Retina (tissue), 1 donor: ENCODE measurements around the gene FBN3.

Source experiments
- DNase-seq: peaks from one replicate; pipeline ENCODE4 v3.0.0-alpha.2; 2016

Gene FBN3

DNA sequence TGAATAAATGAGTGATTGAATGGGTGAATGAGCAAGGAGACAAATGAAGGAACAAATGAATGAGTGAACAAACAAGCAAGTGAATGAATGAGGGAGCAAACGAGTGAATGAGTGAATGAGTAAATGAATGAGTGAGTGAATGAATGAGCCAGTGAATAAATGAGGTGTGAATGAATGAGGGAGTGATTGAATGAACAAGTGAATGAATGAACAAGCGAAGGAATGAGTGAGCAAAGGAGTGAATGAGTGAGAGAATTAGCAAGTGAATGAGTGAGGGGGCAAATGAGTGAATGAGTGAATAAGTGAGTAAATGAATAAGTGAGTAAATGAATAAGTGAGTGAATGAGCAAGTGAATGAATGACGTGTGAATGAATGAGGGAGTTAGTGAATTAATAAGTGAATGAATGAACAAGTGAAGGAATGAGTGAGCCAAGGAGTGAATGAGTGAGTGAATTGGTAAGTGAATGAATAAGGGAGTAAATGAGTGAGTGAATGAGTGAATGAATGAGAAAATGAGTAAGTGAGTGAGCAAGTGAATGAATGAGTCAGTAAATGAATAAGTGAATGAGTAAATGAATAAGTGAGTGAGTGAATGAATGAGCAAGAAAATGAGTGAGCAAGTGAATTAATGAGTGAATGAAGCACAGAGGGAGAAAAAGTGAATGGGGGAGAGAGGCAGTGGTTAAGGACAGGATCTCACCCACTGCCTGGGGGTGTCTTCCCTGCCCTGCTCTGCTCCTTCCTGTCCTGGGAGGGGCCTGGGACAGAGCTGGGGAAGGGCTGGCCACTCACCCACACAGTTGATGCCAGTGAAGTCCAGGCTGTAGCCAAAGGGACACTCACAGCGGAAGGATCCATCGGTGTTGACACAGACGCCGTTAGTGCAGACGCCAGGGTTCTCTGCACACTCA is 60.4 kb downstream of the FBN3 start:
- DNase-seq = no peak

DNA sequence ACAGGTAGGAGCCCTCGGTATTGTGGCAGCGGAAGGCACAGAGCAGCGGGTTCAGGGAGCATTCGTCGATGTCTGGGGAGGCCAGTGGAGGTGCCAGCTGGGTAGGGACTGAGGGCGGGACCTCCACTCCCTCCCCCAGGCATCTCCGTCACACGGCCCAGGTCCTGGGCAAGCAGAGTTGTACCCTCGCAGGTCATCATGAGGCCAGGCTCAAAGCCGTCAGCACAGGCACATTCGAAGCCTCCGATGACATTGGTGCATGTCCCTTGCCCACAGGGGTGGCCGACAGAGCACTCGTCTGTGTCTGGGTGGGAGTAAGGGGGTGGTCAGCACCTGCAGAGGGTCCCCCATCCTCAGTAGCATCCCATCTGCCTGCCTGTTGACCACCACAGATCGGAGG is 61.5 kb downstream of the FBN3 start:
- no peak for DNase-seq

DNA sequence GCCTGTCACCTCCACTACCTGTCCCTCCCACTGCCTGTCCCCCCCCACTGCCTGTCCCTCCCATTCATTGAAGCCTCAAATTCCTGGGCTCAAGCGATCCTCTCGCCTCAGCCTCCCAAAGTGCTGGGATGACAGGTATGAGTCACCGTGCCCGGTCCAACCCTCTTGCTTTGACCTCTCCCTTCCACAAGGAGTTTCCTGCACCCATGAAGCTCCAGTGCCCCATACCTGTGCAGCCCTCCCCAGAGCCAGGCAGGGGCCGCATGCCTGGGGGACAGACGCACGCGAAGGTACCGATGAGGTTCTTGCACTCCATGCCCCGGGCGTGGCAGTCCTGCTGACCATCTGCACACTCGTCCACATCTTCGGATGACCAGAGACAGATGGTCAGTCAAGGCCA is 62.5 kb downstream of the FBN3 start:
- no peak for DNase-seq

DNA sequence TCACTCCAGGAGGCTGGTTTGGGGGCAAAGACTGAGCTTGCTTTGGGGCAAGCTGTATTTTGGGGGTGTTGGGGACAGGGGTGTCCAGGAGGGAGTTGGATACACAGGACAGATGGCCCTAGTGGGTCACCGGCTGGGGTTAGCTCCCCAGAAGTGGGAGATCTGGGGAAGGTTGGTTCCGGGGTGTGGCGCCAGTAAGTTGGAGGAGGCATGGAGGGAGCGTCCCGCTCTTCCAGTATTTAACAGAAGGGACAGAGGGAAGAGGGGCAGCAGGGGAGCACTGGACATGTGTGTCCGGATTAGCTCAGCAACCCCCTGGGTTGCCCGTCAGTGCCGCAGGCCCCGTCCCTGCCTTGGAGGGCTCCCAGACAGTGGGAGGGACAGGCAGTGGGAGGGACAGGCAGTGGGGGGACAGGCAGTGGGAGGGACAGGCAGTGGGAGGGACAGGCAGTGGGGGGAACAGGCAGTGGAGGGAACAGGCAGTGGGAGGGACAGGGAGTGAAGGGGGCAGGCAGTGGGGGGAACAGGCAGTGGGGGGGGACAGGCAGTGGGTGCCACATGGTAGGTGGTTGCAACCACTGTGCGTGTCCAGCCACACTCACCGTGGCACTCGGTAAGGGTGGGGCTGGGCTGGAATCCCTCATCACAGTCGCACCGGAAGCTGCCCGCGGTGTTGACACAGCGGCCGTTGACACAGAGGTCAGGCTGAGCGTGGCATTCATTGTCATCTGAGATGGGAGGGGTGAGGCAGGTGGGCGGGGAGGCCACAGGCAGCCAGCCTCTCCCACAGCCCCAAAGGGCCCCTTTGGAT is 63.6 kb downstream of the FBN3 start:
- peak; percentile 67 for DNase-seq

DNA sequence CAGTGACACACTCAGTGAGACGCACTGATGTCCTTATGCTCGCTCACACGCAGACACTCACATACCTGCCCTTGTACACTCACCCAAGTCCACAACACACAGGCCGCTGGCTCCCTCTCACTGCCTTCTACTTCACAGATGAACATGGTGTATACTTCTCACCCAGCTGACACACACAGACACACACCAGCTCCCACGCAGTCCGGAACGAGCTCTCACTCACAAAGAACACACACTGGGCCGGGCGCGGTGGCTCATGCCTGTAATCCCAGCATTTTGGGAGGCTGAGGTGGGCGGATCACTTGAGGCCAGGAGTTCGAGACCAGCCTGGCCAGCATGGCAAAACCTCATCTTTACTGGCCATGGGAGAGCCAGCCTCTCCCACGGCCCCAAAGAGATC is 65.2 kb downstream of the FBN3 start:
- no peak for DNase-seq

DNA sequence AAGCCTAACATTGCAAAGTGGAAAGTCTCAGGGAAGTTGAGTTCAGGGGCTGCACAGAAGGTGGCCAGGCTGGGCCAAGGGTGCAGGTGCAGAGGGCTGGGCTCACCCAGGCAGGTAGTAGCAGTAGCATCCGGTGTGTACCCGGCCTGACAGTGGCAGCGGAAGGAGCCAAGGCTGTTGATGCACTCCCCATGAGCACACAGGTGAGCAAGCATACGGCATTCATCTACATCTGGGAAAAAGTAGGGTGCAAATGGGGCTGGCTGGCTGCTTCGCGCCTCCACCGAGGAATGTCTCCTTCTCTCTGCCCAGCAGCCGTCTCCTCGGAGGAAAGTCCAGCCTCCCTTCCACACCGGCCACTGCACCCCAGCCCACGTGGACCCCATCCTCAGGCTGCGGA is 66.3 kb downstream of the FBN3 start:
- DNase-seq = no peak

DNA sequence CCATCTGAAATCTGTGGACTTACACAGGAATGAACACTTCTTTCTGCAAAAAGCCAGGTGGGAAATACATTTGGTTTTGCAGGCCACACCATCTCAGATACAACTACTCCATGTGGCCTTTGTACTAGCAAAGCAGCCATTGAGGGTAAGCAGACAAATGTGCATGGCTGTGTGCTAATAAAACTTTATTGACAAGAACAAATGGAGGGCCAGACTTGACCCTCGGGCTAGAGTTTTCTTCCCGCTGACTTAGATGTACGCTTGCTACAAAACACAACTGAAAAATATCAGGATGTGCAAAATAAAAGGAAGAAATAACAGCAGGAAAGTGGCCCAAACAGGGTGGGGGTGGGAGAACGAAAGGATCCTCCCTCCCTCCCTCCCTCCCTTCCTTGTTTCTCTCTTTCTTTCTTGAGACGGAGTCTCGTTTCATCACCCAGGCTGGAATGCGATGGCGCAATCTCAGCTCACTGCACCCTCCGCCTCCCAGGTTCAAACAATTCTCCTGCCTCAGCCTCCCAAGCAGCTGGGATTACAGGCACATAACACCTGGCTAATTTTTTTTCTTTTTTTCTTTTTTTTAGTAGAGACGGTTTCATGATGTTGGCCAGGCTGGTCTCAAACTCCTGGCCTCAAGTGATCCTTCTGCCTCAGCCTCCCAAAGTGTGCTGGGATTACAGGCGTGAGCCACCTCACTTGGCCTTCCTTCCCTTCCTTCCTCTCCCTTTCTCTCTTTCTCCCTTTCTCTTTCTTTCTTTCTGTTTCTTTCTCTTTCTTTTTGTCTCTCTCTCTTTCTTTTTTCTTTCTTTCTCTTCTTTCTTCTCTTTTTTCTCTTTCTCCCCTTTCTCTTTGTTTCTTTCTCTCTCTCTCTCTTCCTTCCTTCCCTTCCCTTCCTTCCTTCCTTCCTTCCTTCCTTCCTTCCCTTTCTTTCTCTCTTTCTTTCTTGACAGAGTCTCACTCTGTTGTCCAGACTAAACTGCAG is 67.5 kb downstream of the FBN3 start:
- no peak for DNase-seq

DNA sequence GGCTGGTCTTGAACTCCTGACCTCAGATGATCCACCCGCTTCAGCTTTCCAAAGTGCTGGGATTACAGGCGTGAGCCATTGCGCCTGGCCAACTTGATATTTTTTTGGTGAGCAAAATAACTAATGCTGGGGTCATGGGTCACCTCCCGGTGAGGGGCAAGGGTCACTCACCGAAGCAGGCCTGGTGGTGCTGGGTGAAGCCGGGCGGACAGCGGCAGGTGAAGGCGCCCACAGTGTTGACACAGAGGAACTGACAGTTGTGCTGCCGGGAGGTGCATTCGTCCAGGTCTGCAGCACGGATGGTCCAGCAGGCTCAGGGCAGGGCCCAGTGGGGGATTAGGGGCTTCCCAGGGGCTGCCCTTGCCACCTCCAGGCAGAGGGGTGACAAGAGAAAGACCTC is 68.6 kb downstream of the FBN3 start:
- no peak for DNase-seq

DNA sequence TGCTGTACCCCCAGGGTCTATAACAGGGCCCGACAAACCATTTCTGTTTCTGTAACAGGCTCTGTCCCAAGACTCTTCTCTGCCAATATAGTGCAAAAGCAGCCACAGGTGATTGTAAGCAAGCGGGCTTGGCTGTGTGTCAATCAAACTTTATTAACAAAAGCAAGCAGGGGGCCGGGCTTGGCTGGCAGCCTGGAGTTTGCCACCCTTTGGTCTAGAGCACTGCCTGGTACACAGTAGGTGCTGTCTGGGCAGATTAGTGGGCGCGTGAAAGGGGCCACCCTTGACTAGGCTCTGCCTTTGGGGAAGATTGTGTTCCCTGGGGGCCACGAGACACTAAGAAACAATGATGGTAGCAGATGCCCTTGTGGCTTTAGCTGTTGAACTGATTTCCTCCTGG is 69.4 kb downstream of the FBN3 start:
- no peak for DNase-seq

DNA sequence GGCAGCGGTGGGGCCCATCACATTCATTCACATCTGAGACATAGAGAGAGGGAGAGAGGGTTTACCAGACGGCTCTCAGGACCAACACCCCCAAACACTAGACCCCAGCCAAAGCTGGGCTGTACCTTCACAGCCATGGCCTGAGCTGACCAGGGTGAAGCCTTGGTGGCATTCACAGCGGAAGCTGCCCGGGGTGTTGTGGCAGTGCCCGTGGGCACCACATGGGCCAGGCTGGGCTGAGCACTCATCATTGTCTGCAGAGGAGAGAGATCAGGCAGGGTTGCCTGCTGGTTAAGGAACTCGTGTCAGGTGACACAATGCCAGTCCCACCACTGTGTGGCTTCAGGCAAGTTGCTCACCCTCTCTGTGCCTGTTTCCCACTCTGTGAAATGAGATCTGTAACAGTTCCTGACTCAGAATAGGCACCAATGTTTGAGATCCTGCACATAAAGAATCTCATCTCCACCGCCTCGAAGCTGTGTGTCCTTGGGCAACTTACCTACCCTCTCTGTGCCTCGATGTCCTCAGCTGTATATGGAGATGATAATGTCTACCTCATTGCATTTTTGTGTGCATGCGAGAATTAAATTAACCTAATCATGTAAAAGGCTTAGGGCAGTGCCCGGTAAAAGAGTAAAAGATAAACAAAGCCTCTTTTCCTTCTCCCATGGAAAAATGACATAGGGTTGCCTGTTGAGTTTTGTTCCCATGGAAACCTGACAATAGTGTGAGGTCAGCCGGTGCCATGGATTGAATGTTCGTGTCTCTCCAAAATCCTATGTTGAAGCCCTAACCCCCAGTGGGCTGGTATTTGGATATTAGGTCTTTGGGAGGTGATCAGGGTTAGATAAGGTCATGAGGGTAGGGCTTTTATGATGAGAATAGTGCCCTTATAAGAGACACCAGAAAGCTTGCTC is 74.0 kb downstream of the FBN3 start:
- DNase-seq = no peak

DNA sequence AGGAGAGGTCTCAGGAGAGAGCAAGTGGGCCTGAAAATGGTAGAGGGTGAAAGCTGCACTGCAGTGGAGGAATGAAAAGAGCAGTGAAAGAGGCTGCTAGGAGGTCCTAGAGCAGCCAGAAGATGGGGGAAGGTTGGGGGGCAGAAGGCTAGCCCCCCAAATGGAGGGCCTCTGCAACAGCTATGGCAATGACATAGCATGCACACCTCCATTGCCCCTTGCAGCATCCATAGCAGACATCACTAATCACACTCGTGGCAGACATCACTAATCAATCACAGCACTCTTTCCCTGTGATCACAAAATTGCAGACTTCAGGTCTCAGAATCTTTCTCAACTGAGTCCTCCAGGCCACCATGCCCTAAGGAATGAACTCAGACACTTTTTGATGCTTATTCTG is 74.9 kb downstream of the FBN3 start:
- no peak for DNase-seq

DNA sequence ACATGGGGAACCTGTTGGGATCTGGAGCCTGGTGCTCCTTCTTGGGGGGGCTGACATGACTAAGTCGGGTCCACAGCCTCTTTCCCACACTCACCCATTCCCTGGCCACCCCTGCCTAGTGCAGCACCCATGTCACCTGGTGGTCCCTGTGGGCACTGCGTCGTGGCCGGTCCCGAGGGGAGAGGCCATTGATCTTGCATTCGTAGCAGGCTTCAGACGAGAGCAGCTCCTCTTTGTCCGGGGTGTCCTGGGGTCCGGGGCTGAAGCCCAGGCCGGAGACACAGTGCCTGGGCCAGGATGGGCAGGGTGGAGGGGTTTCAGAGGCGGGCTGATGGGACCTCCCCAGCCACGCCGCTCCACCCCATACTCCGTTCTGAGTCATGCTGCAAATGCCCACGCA is 77.5 kb downstream of the FBN3 start:
- no peak for DNase-seq

DNA sequence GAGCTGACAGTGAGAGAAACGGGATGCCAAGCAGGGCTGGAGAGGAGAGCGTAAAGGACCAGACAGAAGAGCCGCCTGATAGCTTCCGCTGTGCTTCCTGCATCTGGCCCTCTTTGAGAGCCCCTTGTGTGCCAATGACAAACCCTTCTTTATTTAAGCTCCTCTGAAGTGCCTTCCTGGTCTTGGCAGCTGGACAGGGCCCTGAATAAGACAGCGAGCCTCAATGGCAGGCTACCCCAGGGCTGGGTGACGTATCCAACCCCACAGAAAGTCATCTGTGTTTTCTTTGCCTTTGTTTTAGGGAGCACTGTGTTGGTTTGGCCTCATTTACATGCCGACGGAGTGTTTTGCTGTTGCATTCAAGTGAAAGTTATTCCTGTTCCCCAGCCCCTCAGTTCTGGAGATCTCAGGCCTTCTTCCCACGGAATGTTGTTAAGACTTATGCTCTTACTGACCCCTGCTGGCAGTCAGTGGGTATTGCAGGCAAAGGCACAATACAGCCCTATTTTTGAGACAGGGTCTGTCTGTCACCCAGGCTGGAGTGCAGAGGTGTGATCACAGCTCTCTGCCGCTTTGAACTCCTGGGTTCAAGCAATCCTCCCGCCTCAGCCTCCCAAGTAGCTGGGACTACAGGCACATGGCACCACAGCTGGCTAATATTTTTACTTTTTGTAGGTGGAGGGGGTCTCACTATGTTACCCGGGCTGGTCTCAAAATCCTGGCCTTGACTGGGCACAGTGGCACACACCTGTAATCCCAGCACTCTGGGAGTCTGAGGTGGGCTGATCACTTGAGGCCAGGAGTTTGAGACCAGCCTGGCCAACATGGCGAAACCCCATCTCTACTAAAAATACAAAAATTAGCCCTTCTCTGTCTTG is 80.1 kb downstream of the FBN3 start:
- no peak for DNase-seq

DNA sequence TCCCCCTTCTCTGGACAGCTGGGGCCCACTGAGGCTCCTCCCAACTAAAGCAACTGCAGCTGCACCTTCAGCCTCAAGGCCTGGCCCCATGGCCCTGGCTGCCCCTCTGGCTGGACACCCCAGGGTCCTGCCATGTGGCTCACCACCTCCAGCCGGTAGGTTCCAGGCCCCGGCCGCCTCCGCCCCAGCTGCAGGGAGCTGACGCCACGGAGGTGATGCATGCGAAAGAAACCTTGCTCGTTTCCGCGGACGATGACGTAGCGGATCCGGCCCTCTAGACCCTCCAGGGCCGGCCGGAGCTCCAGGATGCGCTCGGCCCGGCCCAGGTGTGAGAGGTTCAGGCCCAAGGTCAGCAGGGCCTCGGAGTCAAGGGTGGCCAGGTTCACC is 83.5 kb downstream of the FBN3 start:
- no peak for DNase-seq

DNA sequence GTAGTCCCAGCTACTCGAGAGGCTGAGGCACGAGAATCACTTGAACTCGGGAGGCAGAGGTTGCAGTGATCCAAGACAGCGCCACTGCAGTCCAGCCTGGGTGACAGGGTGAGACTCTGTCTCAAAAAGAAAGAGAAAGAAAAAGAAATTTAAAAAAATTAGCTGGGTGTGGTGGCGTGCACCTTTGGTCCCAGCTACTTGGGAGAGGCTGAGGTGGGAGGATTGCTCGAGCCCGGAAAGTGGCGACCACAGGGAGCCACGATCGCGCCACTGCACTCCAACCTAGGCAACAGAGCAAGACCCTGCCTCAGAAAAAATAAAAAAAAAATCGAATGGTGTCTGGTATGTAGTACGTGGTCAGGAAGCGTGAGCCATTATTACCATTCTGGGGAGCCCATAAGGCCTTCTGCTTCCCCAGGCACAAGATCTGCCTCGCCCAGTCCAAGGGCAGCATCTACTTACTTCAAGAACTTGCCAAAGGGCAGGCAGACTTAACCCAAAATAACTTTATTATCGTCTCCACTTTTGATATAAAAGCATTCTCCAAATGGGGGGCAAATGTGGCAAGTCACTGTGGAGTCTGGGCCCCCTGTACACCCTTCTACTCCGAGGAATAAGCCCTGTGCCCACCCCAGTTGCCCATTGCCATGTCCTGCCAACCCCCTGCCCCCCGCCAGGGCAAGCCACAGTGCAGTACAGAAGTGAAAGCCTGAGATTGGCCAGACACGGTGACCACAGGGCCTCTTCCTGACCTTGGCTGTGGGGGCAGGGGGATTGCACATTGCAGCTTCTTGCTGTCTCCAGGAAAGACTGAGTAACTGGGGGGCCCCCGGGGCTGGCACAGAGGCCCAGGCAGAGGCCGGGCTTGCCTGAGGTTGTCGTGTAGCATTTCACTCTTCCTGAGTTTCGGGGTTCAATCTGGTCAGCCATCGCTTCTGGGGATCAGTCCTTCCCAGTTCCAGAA is 84.2 kb downstream of the FBN3 start:
- DNase-seq = no peak

DNA sequence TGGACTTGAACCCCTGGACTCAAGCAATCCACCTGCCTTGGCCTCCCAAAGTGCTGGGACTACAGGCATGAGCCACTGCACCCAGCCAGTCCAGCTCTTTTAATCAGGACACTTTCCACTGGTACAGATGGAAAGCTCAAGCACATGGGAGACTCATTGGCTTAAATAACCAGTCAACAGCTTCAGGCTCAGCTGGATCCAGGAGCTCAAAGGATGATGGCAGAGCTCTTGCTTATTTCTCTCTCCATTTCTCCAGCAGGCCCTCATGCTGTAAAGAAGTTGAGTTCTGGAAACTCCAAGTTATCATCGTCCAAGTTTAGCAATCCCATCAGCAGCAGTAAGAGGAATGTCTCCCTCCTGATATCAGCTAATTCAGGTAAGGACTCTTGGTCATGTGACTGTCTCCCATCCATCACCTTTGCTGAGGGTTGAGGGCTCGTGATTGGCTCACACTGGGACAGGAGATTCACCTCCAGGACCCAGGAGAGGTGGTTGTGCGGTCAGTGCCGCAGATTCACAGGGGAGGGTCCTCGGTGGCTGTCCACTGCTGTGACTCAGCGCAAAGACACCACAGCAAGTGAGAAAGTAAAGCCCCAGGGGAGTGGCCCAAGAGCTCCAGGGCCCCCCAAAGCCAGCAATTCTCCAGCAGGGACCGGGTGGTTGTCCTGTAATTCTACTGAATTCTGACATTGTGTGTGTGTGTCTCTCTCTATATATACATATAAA is 91.7 kb downstream of the FBN3 start:
- no peak for DNase-seq

DNA sequence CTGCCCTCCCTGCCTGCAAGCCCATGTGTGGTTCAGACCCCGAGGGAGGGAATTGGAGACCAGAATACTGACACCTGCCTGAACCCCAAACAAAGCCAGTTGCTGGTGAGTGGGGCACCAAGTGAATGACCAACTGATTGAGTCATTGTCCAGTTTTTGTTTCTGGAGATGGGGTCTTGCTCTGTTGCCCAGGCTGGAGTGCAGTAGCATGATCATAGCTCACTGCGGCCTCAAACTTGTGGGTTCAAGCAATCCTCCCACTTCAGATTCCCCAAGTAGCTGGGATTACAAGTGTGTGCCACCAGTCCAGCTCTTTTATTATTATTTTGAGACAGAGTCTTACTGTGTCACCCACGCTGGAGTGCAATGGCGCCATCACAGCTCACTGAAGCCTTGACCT is 92.9 kb downstream of the FBN3 start:
- no peak for DNase-seq

DNA sequence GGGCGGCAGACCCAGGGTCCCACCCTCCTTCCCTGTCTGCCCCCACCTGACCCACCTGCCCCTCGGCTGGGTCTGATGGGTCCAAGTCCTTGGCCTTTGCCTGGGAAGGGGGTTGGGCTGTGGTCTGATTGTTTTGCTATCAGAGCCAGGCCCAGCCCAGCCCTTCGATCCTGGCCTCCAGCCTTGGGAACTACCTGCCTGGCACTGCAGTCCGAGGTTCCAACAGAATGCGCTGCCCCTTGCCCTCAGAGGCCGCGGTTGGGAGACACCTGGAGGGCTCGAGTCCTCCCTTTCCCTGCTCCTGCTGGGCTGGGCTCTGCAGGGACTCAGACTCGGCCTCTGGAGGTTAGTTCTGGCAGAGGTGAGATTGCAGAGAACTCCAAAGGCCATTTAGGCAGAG is 95.2 kb downstream of the FBN3 start:
- no peak for DNase-seq

DNA sequence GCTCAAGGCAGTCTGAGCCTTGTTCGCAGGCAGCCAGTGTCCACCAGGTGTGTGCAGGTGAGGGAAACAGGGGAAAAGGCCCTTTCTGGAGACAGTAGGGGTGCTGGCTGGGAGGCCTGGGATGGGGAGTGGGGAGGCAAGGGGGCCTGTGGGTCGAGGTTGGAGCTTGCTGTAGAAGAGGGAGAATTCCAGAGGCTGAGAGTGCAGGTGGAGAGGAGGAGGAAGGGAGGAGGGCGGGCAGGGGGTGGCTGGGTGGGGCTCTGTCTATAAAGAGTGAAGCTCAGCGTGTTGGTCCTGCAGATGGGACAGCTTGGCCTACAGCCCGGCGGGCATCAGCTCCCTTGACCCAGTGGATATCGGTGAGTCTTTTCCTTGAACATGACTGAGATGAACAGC is 96.9 kb downstream of the FBN3 start, which contains the start of gene CCL25:
Gene CCL25, plus strand, starts transcription at position 297 of the 396 bp plus-strand sequence. CDS start 290 bp downstream, outside the sequence.
- no peak for DNase-seq
